GM21723 (cell line): Measurements from ENCODE around the gene SMNDC1.
"Not testable (repeated sequence)": the region's sequence is repeated elsewhere in the genome, so short reads cannot be mapped to it uniquely, and the experiment has no call there.

ENCODE experiments used
- ATAC-seq: cut with Tn5 transposase; IDR thresholded peaks from one replicate; pipeline ENCODE4 v1.9.1; 2021; ENCODE audit warnings: mild to moderate bottlenecking, moderate library complexity; ENCODE audit not compliant: unreplicated experiment

Gene SMNDC1

DNA sequence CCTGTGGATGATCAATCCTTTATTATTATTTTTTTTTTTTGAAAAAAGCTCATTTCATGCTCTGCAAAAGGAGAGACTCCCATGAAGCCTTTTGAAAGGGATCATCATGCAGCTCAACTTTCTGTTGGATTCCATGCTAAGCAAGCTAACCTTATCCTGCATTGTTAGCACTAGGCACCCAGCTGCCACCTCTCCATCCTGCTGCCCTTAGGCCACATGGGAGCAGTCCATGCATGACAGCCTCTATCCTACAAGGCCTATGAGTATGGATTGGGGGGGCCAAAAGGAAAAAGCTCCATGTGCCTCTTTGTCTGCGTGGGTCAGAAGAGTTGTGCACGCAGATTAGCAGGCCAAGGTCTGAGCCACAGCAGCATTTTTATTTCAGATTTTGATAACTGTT is 19.2 kb downstream of the SMNDC1 start:
- no peak for ATAC-seq

- no peak for ATAC-seq
Observed at GRCh38 chr10:110284262-110284661, 20.5 kb downstream of the SMNDC1 start.

DNA sequence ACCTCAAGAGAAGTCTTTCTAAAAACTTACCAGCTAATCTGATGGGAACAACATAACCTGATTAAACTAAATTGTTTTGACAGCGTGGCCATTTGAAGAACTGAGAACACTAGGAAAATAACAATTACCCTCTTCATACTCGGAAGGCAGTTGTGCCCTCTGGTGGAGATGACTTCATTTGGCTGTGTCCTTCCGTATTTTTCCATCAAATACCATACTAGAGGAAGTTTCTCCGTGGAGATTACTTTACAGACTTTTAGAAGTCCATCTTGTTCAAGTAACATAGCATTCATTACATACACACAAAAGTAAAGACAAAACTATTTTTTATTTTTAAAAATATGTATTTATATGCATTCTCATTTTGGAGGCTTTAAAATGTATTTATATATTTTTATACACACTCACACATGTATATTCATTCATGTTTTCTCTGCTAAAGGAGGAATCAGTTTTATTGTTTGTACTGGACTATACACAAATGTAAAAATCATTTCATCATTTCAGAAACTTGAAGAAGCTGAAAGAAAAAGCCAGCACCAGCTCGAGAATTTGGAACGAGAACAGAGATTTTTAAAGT is 25.2 kb downstream of the SMNDC1 start:
- no peak for ATAC-seq

GRCh38 chr10:110278562-110279406 is 25.9 kb downstream of the SMNDC1 start:
- no peak for ATAC-seq

GRCh38 chr10:110277591-110277990 is 27.1 kb downstream of the SMNDC1 start:
- ATAC-seq: no peak

- ATAC-seq: no peak
Observed at GRCh38 chr10:110276603-110277002, 28.1 kb downstream of the SMNDC1 start.

DNA sequence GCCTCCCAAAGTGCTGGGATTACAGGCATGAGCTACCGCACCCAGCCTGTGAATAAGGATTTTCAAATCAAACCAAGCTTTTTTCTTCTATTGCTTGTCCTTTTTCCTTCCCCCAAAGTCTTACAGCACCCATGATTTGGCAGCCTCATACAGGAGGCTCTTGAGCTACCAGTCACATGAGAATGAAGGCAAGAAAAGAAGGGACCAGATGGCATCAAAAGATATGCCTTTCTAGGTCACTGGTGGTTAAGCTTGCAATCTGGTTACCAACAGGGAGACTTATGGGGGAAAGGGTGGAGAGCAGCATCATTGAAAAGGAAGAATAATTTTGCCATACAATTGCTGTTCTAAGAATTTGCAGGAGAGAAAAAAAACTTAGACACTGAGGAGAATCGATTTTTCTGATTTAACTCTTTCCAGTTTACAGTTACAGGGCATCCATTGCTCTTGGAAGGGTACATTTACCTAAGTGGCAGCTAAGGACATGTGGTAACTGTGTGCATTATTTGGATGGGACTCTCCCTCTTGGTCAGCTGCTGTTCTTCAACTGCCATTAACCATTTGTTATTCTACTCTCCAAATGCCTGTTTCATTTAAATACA is 29.5 kb downstream of the SMNDC1 start:
- ATAC-seq: no peak

- no peak for ATAC-seq
Observed at GRCh38 chr10:110274647-110275046, 30.1 kb downstream of the SMNDC1 start.

DNA sequence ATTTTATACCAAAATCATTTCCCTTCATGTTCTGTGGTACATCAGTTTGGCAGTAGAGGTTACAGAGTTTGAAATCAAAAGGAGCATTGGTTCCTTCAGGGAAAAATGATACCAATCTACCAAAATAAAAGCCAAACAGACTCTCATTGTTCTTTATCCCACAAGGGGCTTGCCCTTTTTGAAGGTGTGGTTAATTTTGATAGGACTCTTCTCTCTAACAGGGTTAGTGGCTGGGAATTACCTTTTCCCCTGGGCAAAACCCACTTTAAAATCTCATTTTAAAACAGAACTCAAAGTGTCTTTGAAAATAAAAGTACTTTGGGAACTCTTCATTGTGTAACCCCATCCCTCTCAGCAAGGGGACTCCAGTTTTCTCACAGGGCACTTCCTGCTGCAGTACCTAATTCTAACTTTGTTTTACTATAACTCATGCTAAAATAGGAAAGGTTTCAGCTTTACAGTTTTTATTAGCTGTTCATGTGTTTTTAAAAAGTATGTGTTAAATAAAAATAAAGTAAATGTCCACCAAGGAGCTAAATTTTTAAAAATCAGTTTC is 30.6 kb downstream of the SMNDC1 start:
- ATAC-seq: no peak

- ATAC-seq: no peak
Observed at GRCh38 chr10:110273474-110273873, 31.2 kb downstream of the SMNDC1 start.

DNA sequence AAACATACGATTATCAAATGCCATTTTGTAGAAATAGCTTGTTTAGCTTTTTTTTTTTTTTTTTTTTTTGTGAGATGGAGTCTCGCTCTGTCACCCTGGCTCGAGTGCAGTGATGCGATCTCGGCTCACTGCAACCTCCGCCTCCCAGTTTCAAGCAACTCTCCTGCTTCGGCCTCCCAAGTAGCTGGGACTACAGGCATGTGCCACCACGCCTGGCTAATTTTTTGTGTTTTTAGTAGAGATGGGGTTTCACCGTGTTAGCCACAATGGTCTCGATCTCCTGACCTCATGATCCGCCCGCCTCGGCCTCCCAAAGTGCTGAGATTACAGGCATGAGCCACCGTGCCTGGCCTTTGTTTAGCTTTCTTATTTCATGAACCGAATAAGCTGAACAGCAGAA is 31.7 kb downstream of the SMNDC1 start:
- not testable (repeated sequence) for ATAC-seq

DNA sequence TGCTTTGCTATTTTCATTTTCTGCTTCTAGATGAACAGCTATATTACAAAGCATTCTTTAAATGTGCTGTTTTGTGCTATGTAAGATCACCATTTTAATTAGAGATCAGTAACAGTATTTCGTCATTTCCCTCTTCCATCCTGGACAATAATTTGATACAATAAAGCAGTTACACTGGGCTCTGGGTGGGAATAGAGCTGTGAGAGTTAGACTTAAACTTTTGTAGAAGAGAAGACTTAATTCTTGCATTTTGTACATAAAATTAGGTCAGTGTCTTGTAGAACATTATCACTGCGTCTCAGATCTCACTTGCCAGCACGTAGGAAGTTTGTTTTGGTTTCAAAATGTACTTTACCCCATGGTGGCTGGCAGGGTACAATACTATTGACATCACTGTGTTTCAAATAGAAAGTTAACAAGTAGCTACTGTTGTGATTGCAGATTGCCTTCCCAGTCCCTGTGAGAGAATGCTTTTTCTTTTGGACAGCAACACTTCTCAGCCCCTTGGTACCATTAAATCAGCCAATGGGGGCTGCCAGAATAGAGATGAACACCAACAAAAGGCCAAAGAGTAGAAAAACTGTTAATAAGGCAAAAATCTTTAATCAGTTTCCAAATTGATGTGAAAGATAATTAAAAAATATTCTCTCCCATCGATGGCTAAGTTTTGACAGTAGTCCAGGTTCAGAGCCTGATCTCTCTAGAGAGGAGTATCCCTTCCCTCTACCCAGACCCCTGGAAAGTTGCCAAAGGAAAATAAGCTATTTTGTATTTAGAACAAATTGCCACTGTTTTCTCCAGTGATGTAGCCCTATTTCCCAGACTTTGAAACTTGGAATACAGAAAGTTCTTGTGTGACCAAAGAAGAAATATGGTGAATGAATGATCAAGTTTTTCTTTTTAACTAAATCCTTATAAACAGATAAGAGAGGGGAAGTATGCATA is 35.1 kb downstream of the SMNDC1 start:
- ATAC-seq: no peak

GRCh38 chr10:110268971-110269370 is 35.7 kb downstream of the SMNDC1 start:
- ATAC-seq: no peak

GRCh38 chr10:110268442-110268841 is 36.3 kb downstream of the SMNDC1 start:
- no peak for ATAC-seq

- no peak for ATAC-seq
Observed at GRCh38 chr10:110267276-110267675, 37.4 kb downstream of the SMNDC1 start.

- ATAC-seq: no peak
Observed at GRCh38 chr10:110265573-110266193, 39.0 kb downstream of the SMNDC1 start.

- no peak for ATAC-seq
Observed at GRCh38 chr10:110263164-110263563, 41.6 kb downstream of the SMNDC1 start.

GRCh38 chr10:110260746-110261477 is 43.8 kb downstream of the SMNDC1 start:
- no peak for ATAC-seq

DNA sequence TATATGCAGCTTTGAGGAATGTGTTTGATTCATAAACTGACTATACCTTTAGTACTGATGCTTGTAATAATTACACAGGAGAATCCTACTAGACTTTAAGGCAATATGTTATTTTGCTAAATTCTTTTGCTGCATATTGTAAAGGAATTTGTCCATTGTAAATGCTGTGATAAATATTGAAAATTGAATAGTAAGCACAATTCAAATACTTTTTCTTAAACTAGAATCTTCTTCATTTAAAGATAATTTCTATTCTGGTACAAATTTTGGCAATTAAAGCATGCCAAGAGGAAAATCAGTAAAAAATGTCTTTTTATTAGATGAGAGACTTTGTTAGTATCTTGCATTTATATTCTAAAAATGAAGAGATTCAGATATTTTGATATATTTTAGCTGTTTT is 45.4 kb downstream of the SMNDC1 start:
- no peak for ATAC-seq

- no peak for ATAC-seq
Observed at GRCh38 chr10:110258542-110258941, 46.2 kb downstream of the SMNDC1 start.
